GM19372 (cell line): ENCODE measurements around the gene HOXB4.

Experiments used
- ATAC-seq: cut with Tn5 transposase; IDR thresholded peaks from one replicate; pipeline ENCODE4 v1.9.1; 2021; ENCODE audit warnings: mild to moderate bottlenecking, low read depth, moderate library complexity; ENCODE audit not compliant: unreplicated experiment

HOXB4 gene

GRCh38 chr17:48575066-48575582 lies 3.0 kb downstream of the HOXB4 start:
- ATAC-seq, result no peak

- no peak for ATAC-seq
Observed at GRCh38 chr17:48574505-48575065, 3.6 kb downstream of the HOXB4 start.

GRCh38 chr17:48571826-48572417 lies 6.2 kb downstream of the HOXB4 start:
- ATAC-seq, result no peak

- no peak for ATAC-seq
Observed at GRCh38 chr17:48571024-48571818, 6.9 kb downstream of the HOXB4 start.

GRCh38 chr17:48570325-48571023 lies 7.7 kb downstream of the HOXB4 start:
- ATAC-seq, result no peak

- ATAC-seq, result no peak
Observed at GRCh38 chr17:48569674-48570324, 8.4 kb downstream of the HOXB4 start.

GRCh38 chr17:48569240-48569582 lies 8.9 kb downstream of the HOXB4 start:
- ATAC-seq, result no peak

- ATAC-seq, result no peak
Observed at GRCh38 chr17:48568499-48569239, 9.5 kb downstream of the HOXB4 start.

- ATAC-seq, result no peak
Observed at GRCh38 chr17:48567646-48568354, 10.3 kb downstream of the HOXB4 start.

GRCh38 chr17:48567209-48567608 lies 10.9 kb downstream of the HOXB4 start:
- no peak for ATAC-seq

GRCh38 chr17:48566717-48567116 lies 11.4 kb downstream of the HOXB4 start:
- ATAC-seq, result no peak

GRCh38 chr17:48565925-48566710 lies 12.0 kb downstream of the HOXB4 start:
- ATAC-seq, result no peak

- ATAC-seq, result no peak
Observed at GRCh38 chr17:48565022-48565554, 13.1 kb downstream of the HOXB4 start.

GRCh38 chr17:48564188-48565021 lies 13.7 kb downstream of the HOXB4 start:
- no peak for ATAC-seq

- no peak for ATAC-seq
Observed at GRCh38 chr17:48563867-48564187, 14.3 kb downstream of the HOXB4 start.

GRCh38 chr17:48563385-48563838 lies 14.7 kb downstream of the HOXB4 start:
- no peak for ATAC-seq

- ATAC-seq, result no peak
Observed at GRCh38 chr17:48562934-48563333, 15.2 kb downstream of the HOXB4 start.
